GM21367 (cell line): Measurements from ENCODE around the gene CNKSR3.

Source experiments
- ATAC-seq: cut with Tn5 transposase; IDR thresholded peaks from one replicate; pipeline ENCODE4 v1.9.1; 2021; ENCODE audit not compliant: unreplicated experiment

Gene CNKSR3

GRCh38 chr6:154458565-154459470 lies 51.7 kb downstream of the CNKSR3 start:
- no peak for ATAC-seq

- no peak for ATAC-seq
Measured at GRCh38 chr6:154457881-154458284, 52.6 kb downstream of the CNKSR3 start.

- no peak for ATAC-seq
Measured at GRCh38 chr6:154457046-154457713, 53.3 kb downstream of the CNKSR3 start.

GRCh38 chr6:154453329-154453728 lies 57.2 kb downstream of the CNKSR3 start:
- ATAC-seq = no peak

- no peak for ATAC-seq
Measured at GRCh38 chr6:154450498-154450897, 60.0 kb downstream of the CNKSR3 start.

GRCh38 chr6:154448448-154449096 lies 61.9 kb downstream of the CNKSR3 start:
- no peak for ATAC-seq

GRCh38 chr6:154447954-154448353 lies 62.5 kb downstream of the CNKSR3 start:
- no peak for ATAC-seq

GRCh38 chr6:154446984-154447383 lies 63.5 kb downstream of the CNKSR3 start:
- no peak for ATAC-seq

GRCh38 chr6:154445417-154445816 lies 65.1 kb downstream of the CNKSR3 start:
- no peak for ATAC-seq

- ATAC-seq = no peak
Measured at GRCh38 chr6:154441995-154442310, 68.5 kb downstream of the CNKSR3 start.

GRCh38 chr6:154440422-154441043 lies 70.0 kb downstream of the CNKSR3 start:
- ATAC-seq = no peak

- no peak for ATAC-seq
Measured at GRCh38 chr6:154440022-154440421, 70.5 kb downstream of the CNKSR3 start.

GRCh38 chr6:154438882-154439415 lies 71.5 kb downstream of the CNKSR3 start:
- ATAC-seq = no peak

GRCh38 chr6:154435400-154435945 lies 75.0 kb downstream of the CNKSR3 start:
- no peak for ATAC-seq

GRCh38 chr6:154434662-154435061 lies 75.8 kb downstream of the CNKSR3 start:
- ATAC-seq = no peak

GRCh38 chr6:154433477-154434241 lies 76.8 kb downstream of the CNKSR3 start:
- no peak for ATAC-seq

- no peak for ATAC-seq
Measured at GRCh38 chr6:154432533-154433476, 77.7 kb downstream of the CNKSR3 start.

- ATAC-seq = no peak
Measured at GRCh38 chr6:154430481-154430919, 80.0 kb downstream of the CNKSR3 start.

GRCh38 chr6:154429711-154430110 lies 80.8 kb downstream of the CNKSR3 start:
- no peak for ATAC-seq
